COLO668 (cell line): ENCODE measurements around the gene KNL1.
"Not testable (repeated sequence)": the region's sequence is repeated elsewhere in the genome, so short reads cannot be mapped to it uniquely, and the experiment has no call there.

Source experiments
- DNase-seq: peaks from one replicate; lab custom pipeline; 2025; ENCODE audit not compliant: unreplicated experiment; lab: John Stamatoyannopoulos, UW

KNL1 gene

DNA sequence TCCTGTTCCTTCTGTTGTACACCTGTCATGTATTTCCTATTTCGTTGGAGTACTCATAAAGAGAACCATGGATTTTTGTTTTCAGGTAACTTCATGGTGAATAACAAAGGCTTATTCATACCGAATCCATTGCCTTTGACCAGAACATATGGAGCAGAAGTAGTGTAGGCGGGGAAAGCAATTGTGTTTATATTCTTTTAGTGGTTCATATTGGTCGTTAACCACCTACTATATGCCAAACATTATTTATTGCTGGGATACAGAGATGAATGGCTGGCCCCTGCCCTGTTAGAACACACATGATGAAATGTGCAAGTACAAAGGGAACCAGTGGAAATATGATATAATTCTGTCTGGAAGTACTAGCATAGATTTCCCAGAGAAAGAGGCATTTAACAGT lies 15.2 kb upstream of the KNL1 start:
- DNase-seq = no peak

DNA sequence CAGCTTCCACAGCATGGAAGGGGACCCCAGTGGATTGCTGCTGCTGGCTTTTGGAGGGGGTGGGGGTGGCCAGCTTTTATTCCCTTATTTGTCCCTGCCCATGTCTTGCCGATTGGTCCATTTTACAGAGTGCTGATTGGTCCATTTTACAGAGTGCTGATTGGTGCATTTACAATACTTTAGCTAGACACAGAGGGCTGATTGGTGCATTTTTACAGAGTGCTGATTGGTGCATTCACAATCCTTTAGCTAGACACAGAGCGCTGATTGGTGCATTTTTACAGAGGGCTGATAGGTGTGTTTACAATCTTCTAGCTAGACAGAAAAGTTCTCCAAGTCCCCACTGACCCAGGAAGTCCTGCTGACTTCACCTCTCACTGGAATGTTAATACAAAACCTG lies 12.3 kb upstream of the KNL1 start:
- not testable (repeated sequence) for DNase-seq

DNA sequence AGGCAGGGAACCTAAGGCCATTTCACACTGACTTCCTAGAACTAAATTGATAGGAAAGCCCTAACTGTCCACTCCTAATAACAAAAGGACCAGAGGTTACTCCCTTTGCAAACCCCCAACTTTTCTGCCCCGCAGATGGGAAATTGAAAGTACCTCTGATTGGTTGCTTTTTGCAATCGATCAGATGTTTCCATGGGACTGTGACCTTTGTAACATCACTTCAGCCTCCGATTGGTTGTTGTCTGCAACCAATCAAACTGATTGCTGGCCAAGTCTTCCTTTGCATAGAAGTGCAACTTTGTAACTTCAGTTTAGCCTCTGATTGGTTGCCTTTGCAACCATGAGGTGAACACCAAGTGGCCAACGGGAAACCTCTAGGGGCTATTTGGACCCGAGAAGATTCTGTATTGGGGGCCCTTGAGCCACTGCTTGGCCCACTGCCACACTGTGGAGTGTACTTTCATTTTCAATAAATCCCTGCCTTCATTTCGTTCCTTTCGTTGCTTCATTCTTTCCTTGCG lies 11.3 kb upstream of the KNL1 start:
- DNase-seq = peak; percentile 53

DNA sequence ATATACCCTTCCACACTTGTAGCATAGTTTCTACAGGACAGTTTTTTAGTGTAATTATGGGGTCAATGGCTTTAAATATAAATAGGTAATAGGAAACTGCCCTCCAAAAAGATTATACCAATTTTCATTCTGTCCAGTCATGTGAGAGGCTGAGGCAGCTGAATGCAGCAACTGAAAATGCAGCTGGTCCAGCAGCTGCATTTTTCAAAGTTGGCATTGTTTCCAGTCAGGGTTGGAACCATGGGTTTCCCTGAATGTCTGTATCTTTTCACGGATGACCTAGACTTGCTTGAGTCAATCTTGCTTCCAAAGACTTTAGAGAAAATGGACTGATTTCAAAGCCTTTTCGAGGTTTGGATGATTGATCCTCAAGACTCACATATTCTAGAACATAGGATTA lies 9.9 kb upstream of the KNL1 start:
- no peak for DNase-seq

DNA sequence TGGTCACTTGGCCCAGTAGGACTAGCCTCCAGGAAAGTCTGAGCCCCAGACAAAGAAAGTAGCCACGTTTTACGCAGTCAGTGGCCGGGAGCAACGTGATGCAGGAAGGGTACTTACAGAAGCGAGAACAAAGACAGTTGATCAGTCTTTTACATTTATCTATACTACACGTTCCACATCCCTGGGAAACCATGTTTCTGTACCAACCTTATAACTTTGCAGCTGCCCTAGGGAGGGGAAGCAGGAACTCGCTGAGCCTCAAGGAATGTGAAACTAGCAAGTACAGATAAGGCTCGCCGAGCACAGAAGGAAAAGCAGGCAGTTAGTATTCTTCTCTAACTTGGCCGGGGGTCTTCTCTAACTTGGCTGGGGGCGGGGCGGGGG lies 3.4 kb upstream of the KNL1 start:
- DNase-seq = no peak

DNA sequence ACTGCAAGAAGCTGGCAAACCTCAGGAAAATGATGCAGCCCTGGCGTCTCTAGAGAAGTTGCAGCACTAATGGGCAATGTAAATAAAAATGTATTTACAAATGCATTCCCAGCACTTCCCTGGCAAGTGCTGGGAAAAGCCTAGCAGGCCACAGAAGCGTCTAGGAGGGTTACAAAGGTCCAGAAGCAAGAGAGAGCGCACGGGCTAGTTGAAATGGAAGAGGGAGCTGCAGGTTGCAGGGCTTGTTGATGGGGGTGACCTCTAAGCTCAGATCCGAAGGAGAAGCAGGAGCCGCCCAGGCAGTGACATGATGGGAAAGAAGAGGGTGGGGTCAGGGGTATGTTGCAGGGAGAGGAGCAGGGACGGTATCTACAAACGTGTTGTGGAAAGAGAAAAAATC lies 2.7 kb upstream of the KNL1 start:
- DNase-seq = no peak

DNA sequence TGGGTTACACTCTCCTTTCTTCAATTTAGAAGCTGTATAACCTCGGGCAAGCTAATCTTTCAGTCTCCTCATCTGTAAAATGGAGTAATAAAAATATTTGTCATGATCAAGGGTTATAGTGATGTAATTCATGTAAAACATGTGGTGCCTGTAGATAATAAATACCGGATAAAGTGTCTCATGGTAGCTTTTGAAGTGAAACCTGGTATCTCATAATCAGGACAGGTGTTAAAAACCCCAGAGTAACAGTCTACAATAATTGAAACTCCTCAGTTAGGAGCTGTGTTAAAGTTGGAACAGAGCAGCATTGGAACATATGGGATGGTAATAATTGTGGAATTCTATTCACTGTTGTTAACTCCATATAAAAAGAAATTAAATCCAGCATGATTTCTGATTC lies 884 bp upstream of the KNL1 start:
- DNase-seq = no peak

DNA sequence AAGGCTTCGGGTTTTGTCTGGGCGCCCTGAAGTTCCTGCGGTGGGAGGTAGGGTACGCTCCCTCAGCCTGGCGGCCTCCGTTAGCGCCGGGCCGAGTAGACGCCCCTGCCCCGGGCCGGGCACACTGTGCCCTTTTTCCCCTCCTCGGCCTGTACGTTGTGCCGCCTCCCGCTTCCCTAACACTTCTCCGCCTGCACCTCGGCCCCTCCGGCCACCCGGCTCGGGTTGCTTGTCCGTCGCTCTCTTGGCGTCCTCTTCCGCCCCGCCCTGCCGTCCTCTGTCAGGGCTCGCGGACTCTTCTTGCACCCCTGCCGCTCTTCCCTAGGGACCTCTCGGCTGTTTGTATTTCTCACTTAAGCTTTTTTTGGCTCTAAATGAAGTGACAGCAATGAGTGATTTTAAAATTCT lies 384 bp downstream of the KNL1 start:
- DNase-seq = peak; percentile 75

DNA sequence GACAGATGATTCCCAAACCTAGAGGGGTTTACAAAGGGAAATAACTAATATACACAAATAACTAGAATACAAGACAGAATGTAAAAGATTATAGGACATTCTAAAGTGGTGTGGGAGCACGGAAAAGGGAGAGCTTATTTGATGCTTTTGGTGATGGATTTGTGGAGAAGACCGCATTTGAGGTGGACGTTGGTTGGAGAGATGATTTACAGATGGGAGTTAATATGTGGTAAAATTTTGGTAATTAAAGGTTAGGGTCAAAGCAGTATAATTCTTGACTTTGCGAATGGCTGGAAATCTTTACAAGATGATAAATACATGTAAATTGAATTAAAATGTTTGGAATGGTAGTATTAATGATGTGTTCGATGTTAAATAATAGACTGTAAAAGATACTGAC lies 1.2 kb downstream of the KNL1 start:
- DNase-seq = no peak

DNA sequence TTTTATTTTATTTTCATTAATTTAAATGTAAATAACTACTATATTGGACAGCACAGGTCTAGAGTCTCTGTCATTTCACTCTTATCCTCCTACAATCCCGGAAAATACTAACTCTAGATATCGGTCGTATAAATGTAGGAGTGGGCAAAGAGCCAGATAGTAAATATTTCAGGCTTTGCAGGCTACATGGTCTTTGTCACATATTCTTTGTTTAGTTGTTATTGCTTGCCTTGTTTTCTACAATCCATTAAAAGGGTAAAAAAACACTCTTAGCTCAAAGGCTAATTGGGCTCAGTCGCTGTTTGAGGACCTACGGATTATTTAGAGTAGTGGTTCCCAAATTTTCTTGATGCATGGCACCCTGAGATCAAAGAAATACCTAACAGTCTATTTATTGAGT lies 1.7 kb downstream of the KNL1 start:
- no peak for DNase-seq

DNA sequence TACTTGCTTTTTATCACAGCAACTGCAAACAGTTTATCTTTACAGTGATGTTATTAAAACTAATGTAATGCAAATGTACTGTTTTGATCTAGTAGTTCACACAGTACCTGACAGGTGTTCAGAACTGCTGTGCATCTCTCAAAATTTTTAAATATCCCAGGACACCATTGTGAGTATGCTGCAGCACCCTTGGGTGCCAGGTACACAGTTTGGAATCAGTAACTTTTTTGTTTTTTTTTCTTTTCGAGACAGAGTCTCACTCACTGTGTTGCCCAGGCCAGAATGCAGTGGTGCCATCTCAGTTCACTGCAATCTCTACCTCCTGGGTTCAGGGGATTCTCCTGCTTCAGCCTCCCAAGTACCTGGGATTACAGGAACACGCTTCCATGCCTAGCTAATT lies 3.0 kb downstream of the KNL1 start:
- DNase-seq = no peak

DNA sequence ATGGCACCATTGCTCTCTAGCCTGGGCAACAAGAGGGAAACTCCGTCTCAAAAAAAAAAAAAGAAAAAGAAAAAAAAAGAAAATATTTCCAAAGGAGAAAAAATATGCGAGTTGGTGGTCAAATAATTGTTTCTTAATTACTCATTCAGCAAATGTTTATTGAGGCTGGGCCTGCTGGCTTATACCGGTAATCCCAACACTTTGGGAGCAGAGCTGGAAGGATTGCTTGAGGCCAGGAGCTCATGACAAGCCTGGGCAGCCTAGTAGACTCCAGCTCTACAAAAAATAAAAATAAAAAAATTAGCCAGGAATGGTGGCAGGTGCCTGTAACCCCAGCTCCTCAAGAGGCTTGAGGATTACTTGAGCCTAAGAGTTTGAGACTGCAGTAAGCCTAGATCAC lies 4.1 kb downstream of the KNL1 start:
- no peak for DNase-seq

DNA sequence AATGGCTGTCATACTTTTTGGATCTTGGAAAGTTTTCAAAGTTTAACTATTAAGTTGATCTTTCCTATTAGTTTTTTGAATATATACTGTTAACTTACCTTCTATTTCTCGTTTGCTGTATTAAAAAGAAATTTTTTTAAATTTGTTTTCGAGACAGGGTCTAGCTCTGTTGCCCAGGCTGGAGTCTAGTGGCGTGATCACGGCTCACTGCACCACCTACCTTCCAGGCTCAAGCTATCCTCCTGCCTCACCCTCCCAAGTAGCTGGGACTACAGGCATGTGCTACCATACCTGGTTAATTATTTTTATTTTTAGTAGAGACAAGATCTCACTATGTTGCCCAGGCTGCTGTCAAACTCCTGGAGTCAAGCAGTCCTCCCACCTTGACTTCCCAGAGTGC lies 4.6 kb downstream of the KNL1 start:
- no peak for DNase-seq

DNA sequence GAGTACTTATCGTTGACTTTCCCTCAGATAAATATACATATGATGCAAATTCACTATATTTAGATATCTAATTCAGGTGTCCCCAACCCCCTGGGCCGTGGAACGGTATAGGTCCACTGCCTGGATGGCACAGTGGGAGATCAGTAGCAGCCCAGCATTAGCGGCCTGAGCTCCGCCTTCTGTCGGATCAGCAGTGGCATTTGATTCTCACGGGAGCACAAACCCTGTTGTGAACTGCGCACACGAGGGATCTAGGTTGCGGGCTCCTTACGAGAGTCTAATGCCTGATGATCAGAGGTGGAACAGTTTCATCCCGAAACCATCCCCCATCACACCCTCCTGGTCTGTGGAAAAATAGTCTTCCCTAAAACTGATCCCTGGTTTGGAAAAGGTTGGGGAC lies 6.9 kb downstream of the KNL1 start:
- DNase-seq = no peak

DNA sequence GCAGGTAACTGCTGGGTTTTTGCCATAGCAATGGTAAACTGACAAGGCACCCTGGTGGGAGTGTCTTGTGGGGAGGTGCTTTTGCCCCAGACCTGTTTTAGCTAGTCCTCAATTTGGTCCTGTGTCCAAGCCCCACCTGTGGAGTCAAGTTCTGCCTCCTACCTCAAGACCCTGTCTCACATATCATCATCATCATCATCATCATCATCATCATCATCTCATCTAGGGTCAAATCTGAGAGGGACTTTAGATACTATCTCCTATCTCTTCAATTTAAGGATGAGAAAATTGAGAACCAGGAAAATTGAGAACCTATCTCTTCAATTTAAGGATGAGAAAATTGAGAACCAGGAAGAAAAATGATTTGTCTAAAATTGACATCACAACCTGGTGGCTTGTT lies 9.9 kb downstream of the KNL1 start:
- no peak for DNase-seq

DNA sequence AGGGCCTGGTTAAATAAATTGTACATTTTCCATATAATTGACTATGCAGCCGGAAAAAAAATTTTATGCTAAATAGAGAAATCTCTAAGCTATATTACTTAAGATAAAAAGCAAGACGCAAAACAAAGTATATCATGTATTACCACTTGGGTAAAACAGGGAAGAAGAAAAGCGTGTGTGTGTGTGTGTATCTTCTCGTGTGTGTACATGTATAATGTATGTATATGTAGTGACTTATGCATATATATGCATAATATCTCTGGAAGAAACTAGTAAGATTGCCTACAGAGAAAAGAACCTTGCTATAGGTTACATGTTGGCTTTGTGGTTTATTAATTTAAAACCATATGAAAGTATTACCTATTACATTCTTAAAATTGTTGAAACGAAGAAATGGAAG lies 19.0 kb downstream of the KNL1 start:
- DNase-seq = no peak

DNA sequence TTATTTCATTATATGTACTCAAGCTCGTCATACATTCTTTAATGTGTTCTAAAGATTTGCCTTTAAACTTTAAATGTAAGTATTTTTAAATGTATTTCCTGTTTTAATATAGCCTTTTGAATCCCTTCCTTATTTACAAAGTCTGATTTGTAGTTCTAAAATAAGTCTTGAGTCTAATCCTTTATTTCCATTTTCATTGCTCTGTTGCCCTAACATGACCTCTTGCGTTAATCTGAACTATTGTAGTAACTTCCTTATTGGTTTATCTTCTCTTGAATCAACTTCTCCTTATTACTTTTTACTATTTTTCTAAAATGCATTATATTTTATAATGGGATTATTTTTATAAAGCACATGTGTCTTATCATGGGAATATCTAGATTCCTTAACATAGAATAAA lies 24.0 kb downstream of the KNL1 start:
- DNase-seq = no peak

DNA sequence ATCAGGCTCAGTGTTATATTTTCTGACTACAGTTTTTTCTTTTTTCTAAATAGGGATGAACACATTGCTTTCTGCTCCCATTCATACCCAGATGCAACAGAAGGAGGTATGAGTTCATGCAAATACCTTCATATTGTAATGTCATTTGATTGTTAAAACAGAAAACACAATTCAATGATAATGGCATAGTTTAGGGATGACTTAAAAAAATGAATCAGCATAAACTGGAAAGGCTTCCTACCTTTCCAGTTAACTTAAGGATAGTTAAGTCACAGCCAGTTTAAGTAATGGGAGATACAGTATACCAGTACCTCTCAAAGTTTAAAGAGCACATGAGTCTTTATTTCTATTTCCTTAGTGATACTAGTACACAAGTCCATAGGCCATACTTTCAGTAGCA lies 24.9 kb downstream of the KNL1 start:
- DNase-seq = no peak

DNA sequence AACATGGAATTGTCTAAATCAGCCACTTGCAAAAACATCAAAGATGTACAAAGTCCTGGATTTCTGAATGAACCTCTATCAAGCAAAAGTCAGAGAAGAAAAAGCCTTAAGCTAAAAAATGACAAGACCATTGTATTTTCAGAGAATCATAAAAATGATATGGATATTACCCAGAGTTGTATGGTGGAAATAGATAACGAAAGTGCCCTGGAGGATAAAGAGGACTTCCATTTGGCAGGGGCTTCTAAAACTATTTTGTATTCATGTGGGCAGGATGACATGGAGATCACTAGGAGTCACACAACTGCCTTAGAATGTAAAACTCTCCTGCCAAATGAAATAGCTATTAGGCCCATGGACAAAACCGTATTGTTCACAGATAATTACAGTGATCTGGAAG lies 29.3 kb downstream of the KNL1 start:
- DNase-seq = no peak

DNA sequence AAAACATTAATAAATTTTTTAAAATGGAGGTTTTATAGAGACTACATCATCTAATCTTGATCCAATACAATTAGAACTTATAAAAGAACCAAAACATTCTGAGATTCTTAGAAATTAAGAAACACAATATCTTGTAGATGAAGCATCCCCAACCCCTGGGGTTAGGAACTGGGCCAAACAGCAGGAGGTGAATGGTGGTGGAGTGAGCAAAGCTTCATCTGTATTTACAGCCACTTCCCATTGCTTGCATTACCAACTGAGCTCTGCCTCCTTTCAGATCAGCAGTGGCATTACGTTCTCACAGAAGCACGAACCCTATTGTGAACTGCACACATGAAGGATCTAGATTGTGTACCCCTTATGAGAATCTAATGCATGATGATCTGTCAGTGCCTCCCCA lies 36.3 kb downstream of the KNL1 start:
- no peak for DNase-seq

DNA sequence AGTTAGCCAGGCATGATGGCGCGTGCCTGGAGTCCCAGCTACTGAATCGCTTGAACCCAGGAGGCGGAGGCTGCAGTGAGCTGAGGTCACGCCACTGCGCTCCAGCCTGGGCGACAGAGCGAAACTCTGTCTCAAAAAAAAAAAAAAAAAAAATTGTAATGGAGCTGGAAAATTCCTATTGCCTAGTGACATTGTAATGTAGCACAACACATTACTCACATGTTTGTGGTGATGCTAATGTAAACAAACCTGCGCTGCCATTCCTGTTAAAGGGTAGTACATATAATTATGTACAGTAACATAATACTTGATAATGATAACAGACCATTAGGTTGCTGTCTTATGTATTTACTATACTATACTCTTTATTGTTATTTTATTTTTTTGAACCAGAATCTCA lies 39.1 kb downstream of the KNL1 start:
- DNase-seq = no peak

DNA sequence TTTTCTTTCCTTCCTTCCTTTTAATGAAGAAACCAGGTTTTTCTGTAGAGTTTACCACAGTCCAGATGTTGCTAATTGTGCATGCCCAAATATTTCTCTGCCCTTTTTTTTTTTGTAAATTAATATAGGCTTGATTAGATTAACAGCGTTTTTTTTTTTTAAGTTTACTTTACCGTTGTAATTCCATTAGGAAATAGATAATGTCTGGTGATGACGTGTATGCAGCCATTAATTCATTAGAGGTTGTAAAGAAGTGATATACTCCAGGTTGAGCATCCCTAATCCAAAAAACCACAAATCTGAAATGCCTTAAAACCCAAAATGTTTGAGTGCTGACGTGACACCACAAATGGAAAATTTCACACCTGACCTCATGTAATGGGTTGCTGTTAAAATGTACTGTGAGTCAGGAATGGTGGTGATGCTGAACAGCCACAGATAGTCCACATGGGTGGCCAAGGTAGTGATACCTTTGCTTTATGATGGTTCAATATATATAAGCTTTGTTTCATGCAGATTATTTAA lies 43.2 kb downstream of the KNL1 start:
- no peak for DNase-seq

DNA sequence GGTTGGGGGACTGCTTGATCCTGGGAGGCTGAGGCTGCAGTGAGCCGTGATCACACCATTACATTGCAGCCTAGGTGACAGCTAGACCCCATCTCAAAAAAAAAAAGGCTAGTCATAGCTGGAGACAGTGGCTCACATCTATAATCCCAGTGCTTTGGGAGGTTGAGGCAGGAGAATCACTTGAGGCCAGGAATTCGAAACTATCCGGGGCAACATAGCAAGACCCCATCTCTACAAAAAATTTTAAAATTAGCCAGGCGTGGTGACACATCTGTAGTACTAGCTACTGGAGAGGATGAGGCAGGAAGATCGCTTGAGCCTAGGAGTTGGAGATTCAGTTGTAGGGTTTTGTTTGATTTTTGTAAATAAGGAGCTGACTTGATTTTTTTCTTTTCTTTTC lies 45.6 kb downstream of the KNL1 start:
- no peak for DNase-seq

DNA sequence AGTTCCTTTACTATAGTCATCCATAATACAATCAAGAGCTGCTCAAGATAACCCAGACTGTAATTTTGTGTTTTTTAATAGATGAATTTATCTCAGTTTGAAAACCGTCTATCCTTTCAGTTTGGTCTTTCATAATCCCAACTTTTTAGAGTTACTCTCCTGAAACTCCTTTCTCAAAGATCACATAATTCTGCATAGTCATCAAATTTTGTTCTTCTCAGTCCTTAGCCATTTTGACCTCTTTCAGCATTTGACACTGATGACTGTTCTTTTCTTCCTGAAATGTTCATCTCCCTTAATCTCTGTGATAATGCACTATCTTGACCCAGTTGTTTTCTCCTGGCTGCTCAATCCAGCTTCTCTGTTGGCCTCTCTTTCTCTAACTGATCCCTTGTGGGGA lies 53.5 kb downstream of the KNL1 start:
- DNase-seq = no peak
